Gastroesophageal sphincter (tissue), 3 donors: ENCODE data around the gene CSNK1D.

Experiments used
- POLR2A ChIP-seq, 2 donors: fragments of 450-650 bp; IDR thresholded peaks; one replicate each; pipeline ENCODE4 v1.6.1; 2017; ENCODE audit warnings: antibody characterized with exemption in 2 of 2, mild to moderate bottlenecking in 2 of 2, moderate library complexity in 1 of 2
- POLR2AphosphoS5 ChIP-seq: sonication (generic); formaldehyde crosslinking; IDR thresholded peaks from one replicate; pipeline ENCODE4 v1.6.1; 2017; ENCODE audit warnings: antibody characterized with exemption
- TF ChIP-seq, protein P1 (sequence below), 4 experiments: fragments of 200-600 bp in 2 of 4; fragments of 450-650 bp in 2 of 4; sonication (generic) in 1 of 4; IDR thresholded peaks; one replicate each; pipeline ENCODE4 v1.5.1; 2017 to 2019; ENCODE audit warnings: antibody characterized with exemption in 4 of 4, mild to moderate bottlenecking in 2 of 4, moderate library complexity in 2 of 4

DNA sequence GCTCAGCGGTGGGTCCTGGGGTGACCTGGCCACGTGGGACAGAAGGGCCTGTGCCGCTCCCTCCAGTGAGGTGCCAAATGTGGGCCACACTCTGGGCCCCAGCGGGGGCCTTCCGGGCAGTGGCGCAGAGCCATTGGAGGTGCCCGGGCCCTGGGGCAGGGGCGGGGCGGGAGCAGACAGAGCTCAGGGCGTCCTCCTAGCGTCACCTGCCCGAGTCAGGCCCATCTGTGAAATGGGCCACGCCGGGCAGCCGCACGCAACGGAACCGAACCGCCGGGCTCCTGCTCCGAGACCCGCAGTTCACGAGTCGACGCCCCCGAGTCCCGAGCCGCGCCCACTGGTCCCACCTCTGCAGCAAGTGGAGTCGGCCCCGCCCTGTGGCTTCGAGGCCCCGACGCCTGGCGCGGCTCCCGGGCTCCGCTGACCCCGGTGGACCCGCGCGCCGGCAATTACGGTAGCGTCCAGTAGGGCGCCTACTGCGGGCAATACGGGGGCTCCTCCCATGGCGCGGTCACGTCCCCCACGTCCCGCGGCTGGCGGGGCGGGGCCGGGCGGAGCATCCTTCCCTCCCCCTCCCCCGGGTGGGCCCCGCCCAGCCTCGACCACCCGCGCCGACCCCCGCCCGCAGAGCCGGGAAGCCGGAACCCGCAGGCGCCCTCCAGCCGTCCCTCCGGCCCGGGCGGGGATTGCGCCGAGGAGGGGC lies 42.7 kb downstream of the CSNK1D start:
- TF ChIP-seq, protein P1, sequence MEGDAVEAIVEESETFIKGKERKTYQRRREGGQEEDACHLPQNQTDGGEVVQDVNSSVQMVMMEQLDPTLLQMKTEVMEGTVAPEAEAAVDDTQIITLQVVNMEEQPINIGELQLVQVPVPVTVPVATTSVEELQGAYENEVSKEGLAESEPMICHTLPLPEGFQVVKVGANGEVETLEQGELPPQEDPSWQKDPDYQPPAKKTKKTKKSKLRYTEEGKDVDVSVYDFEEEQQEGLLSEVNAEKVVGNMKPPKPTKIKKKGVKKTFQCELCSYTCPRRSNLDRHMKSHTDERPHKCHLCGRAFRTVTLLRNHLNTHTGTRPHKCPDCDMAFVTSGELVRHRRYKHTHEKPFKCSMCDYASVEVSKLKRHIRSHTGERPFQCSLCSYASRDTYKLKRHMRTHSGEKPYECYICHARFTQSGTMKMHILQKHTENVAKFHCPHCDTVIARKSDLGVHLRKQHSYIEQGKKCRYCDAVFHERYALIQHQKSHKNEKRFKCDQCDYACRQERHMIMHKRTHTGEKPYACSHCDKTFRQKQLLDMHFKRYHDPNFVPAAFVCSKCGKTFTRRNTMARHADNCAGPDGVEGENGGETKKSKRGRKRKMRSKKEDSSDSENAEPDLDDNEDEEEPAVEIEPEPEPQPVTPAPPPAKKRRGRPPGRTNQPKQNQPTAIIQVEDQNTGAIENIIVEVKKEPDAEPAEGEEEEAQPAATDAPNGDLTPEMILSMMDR (IDR thresholded peaks at IDR 0.05), result peak in 3 of 4 experiments; percentile 68 to 80 (median 80)
- TF ChIP-seq POLR2AphosphoS5 (peak; percentile 65), POLR2A (IDR thresholded peaks at IDR 0.05) (peak in 1 of 2 donors; percentile 16)
